Keratinocyte (primary cell): ENCODE results near the gene RNF13. TPM values are rescaled to one million over a fixed set of nuclear protein-coding genes. Genes with fewer than 3 reads are reported as not detected.

Experiments used
- DNase-seq: peaks from one replicate; pipeline ENCODE4 v3.0.0-alpha.2; 2011; ENCODE audit warnings: low read depth, missing footprints, low spot score
- FAIRE-seq: peaks from 2 replicates; lab custom pipeline; 2011; peaks lifted over from hg19 to GRCh38; lab: Jason Lieb, UNC
- H2AFZ ChIP-seq: 2 replicates; pipeline ENCODE4 v1.6.0; 2012; ENCODE audit warnings: low read length, control low read depth, inconsistent platforms; ENCODE audit not compliant: control insufficient read depth
- H3K27ac ChIP-seq: 2 replicates; pipeline ENCODE4 v1.5.1; 2011; ENCODE audit warnings: low read length; ENCODE audit not compliant: control insufficient read depth, insufficient read depth
- H3K27me3 ChIP-seq: 3 replicates; pipeline ENCODE4 v1.6.0; 2011; ENCODE audit warnings: low read length; ENCODE audit not compliant: control insufficient read depth, insufficient read depth; ENCODE audit errors: extremely low read depth
- H3K36me3 ChIP-seq, 2 experiments: 2 replicates in 1 of 2; 3 replicates in 1 of 2; pipeline ENCODE4 v1.5.1; 2011; ENCODE audit warnings: low read length in 2 of 2, mild to moderate bottlenecking in 1 of 2; ENCODE audit not compliant: control insufficient read depth in 2 of 2, insufficient read depth in 2 of 2; ENCODE audit errors: extremely low read depth in 1 of 2
- H3K4me1 ChIP-seq: 3 replicates; pipeline ENCODE4 v1.5.1; 2011; ENCODE audit warnings: low read length; ENCODE audit not compliant: control insufficient read depth, insufficient read depth; ENCODE audit errors: extremely low read depth
- H3K4me2 ChIP-seq: 3 replicates; pipeline ENCODE4 v1.6.0; 2011; ENCODE audit warnings: low read depth, low read length; ENCODE audit not compliant: control insufficient read depth, insufficient read depth; ENCODE audit errors: extremely low read depth
- H3K4me3 ChIP-seq, 3 experiments: fragments of 200-600 bp in 1 of 3; sonication (generic) in 1 of 3; 2 replicates in 2 of 3; 3 replicates in 1 of 3; pipeline ENCODE4 v1.5.1; 2011 to 2016; ENCODE audit warnings: low read length in 3 of 3, mild to moderate bottlenecking in 3 of 3, control low read depth in 2 of 3, inconsistent platforms in 1 of 3, low read depth in 1 of 3, mixed read lengths in 1 of 3, mixed run types in 1 of 3, moderate library complexity in 1 of 3; ENCODE audit not compliant: control insufficient read depth in 2 of 3, insufficient read depth in 2 of 3; ENCODE audit errors: extremely low read depth in 1 of 3
- H3K79me2 ChIP-seq: 2 replicates; pipeline ENCODE4 v1.6.0; 2012; ENCODE audit warnings: low read length; ENCODE audit not compliant: control insufficient read depth, insufficient read depth
- H3K9ac ChIP-seq: 3 replicates; pipeline ENCODE4 v1.6.0; 2011; ENCODE audit warnings: low read length; ENCODE audit not compliant: control insufficient read depth, insufficient read depth; ENCODE audit errors: extremely low read depth
- H3K9me1 ChIP-seq: 3 replicates; pipeline ENCODE4 v1.6.0; 2011; ENCODE audit warnings: low read length; ENCODE audit not compliant: control insufficient read depth, insufficient read depth; ENCODE audit errors: extremely low read depth
- H3K9me3 ChIP-seq: 2 replicates; pipeline ENCODE4 v1.5.1; 2012; ENCODE audit warnings: low read depth, low read length; ENCODE audit not compliant: control insufficient read depth
- H4K20me1 ChIP-seq: 3 replicates; pipeline ENCODE4 v1.6.0; 2011; ENCODE audit warnings: low read length; ENCODE audit not compliant: control insufficient read depth, insufficient read depth; ENCODE audit errors: extremely low read depth
- CTCF ChIP-seq, 3 experiments: IDR thresholded peaks in 1 of 3; conservative IDR thresholded peaks in 1 of 3; optimal IDR thresholded peaks in 1 of 3; 2 replicates in 2 of 3; 3 replicates in 1 of 3; pipeline versions ENCODE3 to v1.5.1; 2011; ENCODE audit warnings: low read length in 3 of 3, mild to moderate bottlenecking in 3 of 3, moderate library complexity in 2 of 3, control low read depth in 1 of 3, inconsistent platforms in 1 of 3; ENCODE audit not compliant: insufficient read depth in 2 of 3; ENCODE audit errors: extremely low read depth in 1 of 3
- EZH2 ChIP-seq: IDR thresholded peaks from one replicate; pipeline ENCODE4 v1.6.1; 2012; ENCODE audit warnings: inconsistent platforms, mild to moderate bottlenecking, low read length, moderate library complexity
- dilution Hi-C: fragments of 300-500 bp; cut with MboI; formaldehyde crosslinking; loops from one replicate; pipeline ENCODE4 v1.7.0; 2020; ENCODE audit warnings: low sequenced_read_pairs; ENCODE audit not compliant: extremely low pct_ligation_motif_present
- polyA plus RNA-seq, 5 experiments: library from polyadenylated mRNA; depleted of rRNA in 3 of 5; stranded (reverse) in 3 of 5; stranded (forward) in 1 of 5; unstranded in 1 of 5; fragments of >200 nt; gene quantifications; 1 replicate in 1 of 5; 2 replicates in 3 of 5; 3 replicates in 1 of 5; pipeline versions ENCODE4 v1.2.1 to v1.2.3, GENCODE V29; 2011 to 2012; ENCODE audit warnings: missing spikeins in 2 of 5, low read depth in 1 of 5, low replicate concordance in 1 of 5

RNF13 gene
- polyA plus RNA-seq, 1 donor (not counting 4 experiments of a cell fraction or from before 2014, with no cell fraction given), result 57.4 TPM

DNA sequence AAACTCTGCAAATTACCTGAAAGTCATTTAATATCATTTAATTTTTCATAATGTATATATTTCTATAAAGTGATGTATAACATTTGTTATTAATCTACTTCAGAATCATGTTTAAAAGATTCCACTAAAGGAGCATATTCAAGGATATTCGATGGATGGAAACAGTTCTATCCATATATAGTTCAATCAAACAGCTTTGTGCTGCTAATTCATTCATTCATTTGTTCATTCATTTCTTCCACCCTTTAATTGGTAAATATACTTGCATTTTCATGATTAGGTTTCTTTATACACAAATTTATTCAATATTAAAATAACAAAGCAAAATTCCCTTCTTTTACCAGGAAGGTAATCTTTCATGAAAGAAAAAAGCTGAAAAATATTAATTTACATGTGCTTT, 64.7 kb downstream of the RNF13 start:
- dilution Hi-C loops, result no loop called here
- no peak overlapping the region for H3K4me2 ChIP-seq
- TF ChIP-seq CTCF (optimal IDR thresholded peaks at IDR 0.05 in 1 of 3, IDR thresholded peaks at IDR 0.05 in 1 of 3, conservative IDR thresholded peaks at IDR 0.05 in 1 of 3; ENCODE audit: extremely low read depth in 1 of 3, insufficient read depth in 2 of 3, low read length in 3 of 3) (no peak), EZH2 (no peak)
- H3K9me3 ChIP-seq, result no peaks in the 10 kb centered on the region
- FAIRE-seq (no peak), DNase-seq (no peak)
- no peak overlapping the region for H3K27ac ChIP-seq
- peaks cover 2 to 3% of the 10 kb centered on the region in 2 experiments for H3K36me3 ChIP-seq
- H3K79me2 ChIP-seq, result no peaks in the 10 kb centered on the region
- no peaks in the 10 kb centered on the region for H3K27me3 ChIP-seq
- H2AFZ ChIP-seq, result no peak overlapping the region
- H3K4me3 ChIP-seq, result no peak overlapping the region
- H3K4me1 ChIP-seq, result no peaks in the 10 kb centered on the region
- no peaks in the 10 kb centered on the region for H4K20me1 ChIP-seq
- peaks cover 2% of the 10 kb centered on the region for H3K9me1 ChIP-seq
- H3K9ac ChIP-seq, result no peak overlapping the region

DNA sequence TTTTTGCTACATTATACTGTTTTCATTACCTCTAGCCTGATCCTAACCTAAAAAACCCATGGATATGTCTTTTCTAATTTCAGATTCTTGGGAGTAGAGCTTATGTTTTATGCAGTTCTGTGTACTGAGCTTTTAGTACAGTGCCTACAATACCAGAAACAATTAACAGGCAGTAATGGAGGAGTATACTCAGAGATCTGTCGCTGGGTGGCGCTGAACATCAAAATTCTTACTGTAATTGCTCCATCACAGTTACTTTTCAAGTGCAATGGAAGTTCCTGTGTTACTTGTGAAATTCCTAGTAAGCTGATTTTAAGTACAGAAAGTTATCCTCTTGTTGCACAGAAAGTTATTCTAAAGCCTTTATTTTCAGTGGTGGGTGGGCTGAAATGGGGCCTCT, 66.9 kb downstream of the RNF13 start:
- DNase-seq (peak; percentile 1), FAIRE-seq (peak; percentile 32)
- H3K36me3 ChIP-seq, result peaks cover 2 to 3% of the 10 kb centered on the region in 2 experiments
- TF ChIP-seq EZH2, result no peak
- TF ChIP-seq CTCF (optimal IDR thresholded peaks at IDR 0.05 in 1 of 3, IDR thresholded peaks at IDR 0.05 in 1 of 3, conservative IDR thresholded peaks at IDR 0.05 in 1 of 3; ENCODE audit: extremely low read depth in 1 of 3, insufficient read depth in 2 of 3, low read length in 3 of 3), result peak; percentile 30 to 56 (median 40)
- no peaks in the 10 kb centered on the region for H3K79me2 ChIP-seq
- H3K4me1 ChIP-seq, result no peaks in the 10 kb centered on the region
- no peaks in the 10 kb centered on the region for H3K9me3 ChIP-seq
- H2AFZ ChIP-seq, result no peak overlapping the region
- no peak overlapping the region for H3K9ac ChIP-seq
- H4K20me1 ChIP-seq, result no peaks in the 10 kb centered on the region
- H3K27me3 ChIP-seq, result no peaks in the 10 kb centered on the region
- H3K4me2 ChIP-seq, result no peak overlapping the region
- dilution Hi-C loops, result no loop called here
- peaks cover 2% of the 10 kb centered on the region for H3K9me1 ChIP-seq
- H3K4me3 ChIP-seq, result no peak overlapping the region
- H3K27ac ChIP-seq, result no peak overlapping the region
